ENCODE data around the gene ERBB4. TPM values are rescaled to one million over a fixed set of nuclear protein-coding genes. Genes with fewer than 3 reads are reported as not detected.

ERBB4 gene
- total and polyA plus RNA-seq, 2 of the 8 experiments (the other 6 are each of a cell fraction or from before 2014, with no cell fraction given), result 0.34 to 1.3 TPM

DNA sequence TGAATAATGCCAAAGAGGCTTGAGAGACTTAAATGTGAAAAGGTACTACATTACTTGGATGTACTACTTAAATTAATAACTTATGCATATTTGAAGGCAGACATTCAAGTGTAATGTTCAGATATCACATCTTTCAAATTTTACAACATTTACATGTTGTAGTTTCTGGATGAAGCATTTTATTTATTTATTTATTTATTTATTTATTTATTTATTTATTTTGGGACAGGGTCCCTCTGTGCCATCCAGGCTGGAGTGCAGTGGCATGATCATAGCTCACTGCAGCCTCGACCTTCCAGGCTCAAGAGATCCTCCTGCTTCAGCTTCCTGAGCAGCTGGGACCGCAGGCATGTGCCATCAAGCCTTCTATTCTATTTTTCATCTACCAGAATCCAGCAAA is 596.4 kb downstream of the ERBB4 start:
- Histone ChIP-seq H3K23me2 (ENCODE audit: low read depth, low read length) (no peaks in the 10 kb centered on the region), H3K9me3 (ENCODE audit: insufficient read depth in 2 of 2, low read depth in 1 of 2, low read length in 1 of 2) (no peaks in the 10 kb centered on the region), H4K8ac (ENCODE audit: extremely low read depth, insufficient read depth, low read length) (no peak overlapping the region), H2AK5ac (ENCODE audit: low read depth, low read length) (no peak overlapping the region), H2BK20ac (ENCODE audit: low read length) (no peak overlapping the region), H2BK12ac (ENCODE audit: low read depth, low read length) (no peak overlapping the region), H3K79me2 (ENCODE audit: control insufficient read depth in 1 of 2, insufficient read depth in 2 of 2, low read length in 2 of 2) (no peaks in the 10 kb centered on the region), H3K4ac (replicated peaks; ENCODE audit: insufficient read length, low read depth, low read length) (no peak overlapping the region), H3K36me3 (ENCODE audit: control insufficient read depth in 2 of 4, insufficient read depth in 4 of 4, low read length in 3 of 4) (no peaks in the 10 kb centered on the region), H3K56ac (replicated peaks; ENCODE audit: insufficient read length, low read depth, low read length) (no peak overlapping the region), H3K23ac (ENCODE audit: insufficient read length) (no peak overlapping the region), H2AFZ (ENCODE audit: low read length) (no peak overlapping the region), H3K18ac (ENCODE audit: extremely low read depth, low read length) (no peak overlapping the region), H2BK120ac (replicated peaks; ENCODE audit: low read depth, low read length) (no peak overlapping the region), H3K4me3 (ENCODE audit: extremely low read depth in 1 of 4, insufficient read depth in 2 of 4, low read depth in 3 of 4, low read length in 4 of 4) (no peak overlapping the region), H4K91ac (replicated peaks; ENCODE audit: insufficient read length, low read length) (no peak overlapping the region), H3K9ac (replicated peaks in 1 of 4; ENCODE audit: extremely low read depth in 1 of 4, low read depth in 3 of 4, low read length in 3 of 4) (no peak overlapping the region), H3K27ac (ENCODE audit: low read depth, low read length) (no peak overlapping the region), H3K79me1 (ENCODE audit: low read depth, low read length) (no peaks in the 10 kb centered on the region), H4K5ac (ENCODE audit: insufficient read length, low read depth, low read length) (no peak overlapping the region), H3K4me1 (replicated peaks in 1 of 4; ENCODE audit: control insufficient read depth in 3 of 4, insufficient read depth in 4 of 4, low read length in 3 of 4) (no peaks in the 10 kb centered on the region), H3K14ac (ENCODE audit: insufficient read length) (no peak overlapping the region), H2BK5ac (ENCODE audit: low read depth, low read length) (no peak overlapping the region), H3K27me3 (replicated peaks in 1 of 4; ENCODE audit: control insufficient read depth in 3 of 4, extremely low read depth in 1 of 4, insufficient read depth in 3 of 4, low read length in 3 of 4) (peaks cover 0 to 1% (median 0%) of the 10 kb centered on the region in 4 experiments; a peak in 1 of 7 replicates), H3K4me2 (ENCODE audit: insufficient read depth in 1 of 2, low read depth in 2 of 2, low read length in 2 of 2) (no peak overlapping the region), H4K20me1 (replicated peaks in 1 of 2; ENCODE audit: control insufficient read depth in 1 of 2, insufficient read depth in 2 of 2, low read length in 2 of 2) (no peaks in the 10 kb centered on the region), H2BK15ac (ENCODE audit: low read length) (no peak overlapping the region)
- FAIRE-seq, result no peak
- 90% methylated on average over 2 of the region's 2 CpGs; no CpG with 5 or more reads in 1 of the 2 experiments for WGBS, 2 experiments (ENCODE audit: extremely low coverage in 1 of 2, insufficient coverage in 1 of 2, insufficient read length in 1 of 2, insufficient replicate concordance in 2 of 2, low coverage in 1 of 2, low lambda C conversion rate in 2 of 2, missing lambda C conversion rate in 1 of 2)
- POLR2A ChIA-PET (ENCODE audit: partially characterized antibody), result no interaction called here
- CTCF ChIA-PET (ENCODE audit: partially characterized antibody), result no interaction called here
- DNase-seq (ENCODE audit: low read depth in 1 of 2, low spot score in 2 of 2), result no peak
- no peak for TF ChIP-seq POU5F1 (IDR thresholded peaks at IDR 0.05; ENCODE audit: low read depth, low read length)
- TF ChIP-seq SP2 (IDR thresholded peaks at IDR 0.05; ENCODE audit: low read length), result no peak
- TF ChIP-seq TAF1 (IDR thresholded peaks at IDR 0.05; ENCODE audit: low read depth, low read length), result no peak
- TF ChIP-seq TBP (IDR thresholded peaks at IDR 0.05; ENCODE audit: low read depth, low read length), result no peak
- no peak for TF ChIP-seq BCL11A (IDR thresholded peaks at IDR 0.05; ENCODE audit: low read depth in 2 of 2, low read length in 2 of 2)
